Esophagus muscularis mucosa (tissue), 3 donors: ENCODE data around the gene DBH.

ENCODE experiments used
- POLR2A ChIP-seq: fragments of 450-650 bp; IDR thresholded peaks from one replicate; pipeline ENCODE4 v1.6.1; 2017; ENCODE audit warnings: antibody characterized with exemption, moderate library complexity, mild to moderate bottlenecking, low read depth
- TF ChIP-seq, protein P1 (sequence below), 3 experiments: fragments of 200-600 bp in 2 of 3; fragments of 450-650 bp in 1 of 3; sonication (generic) in 2 of 3; IDR thresholded peaks; one replicate each; pipeline ENCODE4 v1.5.1; 2017 to 2019; ENCODE audit warnings: antibody characterized with exemption in 3 of 3, mild to moderate bottlenecking in 2 of 3, moderate library complexity in 1 of 3

DNA sequence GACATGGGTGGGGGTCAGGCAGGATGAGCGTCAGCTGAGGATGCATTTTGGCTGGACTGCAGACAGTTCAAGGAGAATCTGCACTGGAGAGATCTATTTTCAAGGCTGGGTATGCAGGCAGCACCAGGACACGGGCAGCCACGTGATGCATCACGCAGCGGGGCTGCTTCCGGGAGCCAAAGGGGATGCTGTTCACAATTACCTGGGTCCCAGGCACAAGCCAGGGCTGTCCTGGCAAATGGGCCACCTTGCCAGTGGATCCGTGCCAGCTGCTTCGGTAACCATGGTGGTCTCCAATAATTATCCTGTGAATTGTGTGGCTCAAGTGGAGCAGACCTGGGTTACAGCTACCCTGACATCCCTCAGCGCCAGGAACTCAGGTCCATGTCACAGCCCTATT is 17.5 kb downstream of the DBH start:
- TF ChIP-seq, protein P1, sequence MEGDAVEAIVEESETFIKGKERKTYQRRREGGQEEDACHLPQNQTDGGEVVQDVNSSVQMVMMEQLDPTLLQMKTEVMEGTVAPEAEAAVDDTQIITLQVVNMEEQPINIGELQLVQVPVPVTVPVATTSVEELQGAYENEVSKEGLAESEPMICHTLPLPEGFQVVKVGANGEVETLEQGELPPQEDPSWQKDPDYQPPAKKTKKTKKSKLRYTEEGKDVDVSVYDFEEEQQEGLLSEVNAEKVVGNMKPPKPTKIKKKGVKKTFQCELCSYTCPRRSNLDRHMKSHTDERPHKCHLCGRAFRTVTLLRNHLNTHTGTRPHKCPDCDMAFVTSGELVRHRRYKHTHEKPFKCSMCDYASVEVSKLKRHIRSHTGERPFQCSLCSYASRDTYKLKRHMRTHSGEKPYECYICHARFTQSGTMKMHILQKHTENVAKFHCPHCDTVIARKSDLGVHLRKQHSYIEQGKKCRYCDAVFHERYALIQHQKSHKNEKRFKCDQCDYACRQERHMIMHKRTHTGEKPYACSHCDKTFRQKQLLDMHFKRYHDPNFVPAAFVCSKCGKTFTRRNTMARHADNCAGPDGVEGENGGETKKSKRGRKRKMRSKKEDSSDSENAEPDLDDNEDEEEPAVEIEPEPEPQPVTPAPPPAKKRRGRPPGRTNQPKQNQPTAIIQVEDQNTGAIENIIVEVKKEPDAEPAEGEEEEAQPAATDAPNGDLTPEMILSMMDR (IDR thresholded peaks at IDR 0.05): no peak
- TF ChIP-seq POLR2A: no peak
